NB4 (cell line): ENCODE data around the gene AASDHPPT.

ENCODE experiments used
- TF ChIP-seq, protein P1 (sequence below): IDR thresholded peaks from one replicate; pipeline ENCODE4 v1.5.1; 2012; ENCODE audit warnings: low read depth, low read length
- TF ChIP-seq, protein P2 (sequence below): IDR thresholded peaks from 2 replicates; pipeline ENCODE4 v1.6.1; 2011; ENCODE audit warnings: low read depth, low read length

DNA sequence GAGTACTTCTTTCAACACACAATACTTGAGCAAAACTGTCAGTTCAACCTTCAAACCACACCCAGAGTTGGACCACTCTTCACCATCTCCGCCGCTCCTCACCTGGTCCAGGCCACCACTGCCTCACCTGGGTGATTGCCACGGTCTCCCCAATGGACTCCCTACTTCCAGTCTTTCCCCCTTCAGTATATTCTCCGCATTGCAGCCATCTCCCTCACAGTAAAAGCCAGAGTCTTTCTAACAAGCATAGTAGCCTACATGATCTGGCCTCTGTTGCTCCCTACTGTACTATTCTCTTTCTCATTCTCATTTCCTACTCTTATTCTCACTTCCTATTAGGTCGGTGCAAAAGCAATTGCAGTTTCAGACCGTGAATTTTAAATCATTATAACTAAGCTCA lies 28.5 kb downstream of the AASDHPPT start:
- TF ChIP-seq, protein P1, sequence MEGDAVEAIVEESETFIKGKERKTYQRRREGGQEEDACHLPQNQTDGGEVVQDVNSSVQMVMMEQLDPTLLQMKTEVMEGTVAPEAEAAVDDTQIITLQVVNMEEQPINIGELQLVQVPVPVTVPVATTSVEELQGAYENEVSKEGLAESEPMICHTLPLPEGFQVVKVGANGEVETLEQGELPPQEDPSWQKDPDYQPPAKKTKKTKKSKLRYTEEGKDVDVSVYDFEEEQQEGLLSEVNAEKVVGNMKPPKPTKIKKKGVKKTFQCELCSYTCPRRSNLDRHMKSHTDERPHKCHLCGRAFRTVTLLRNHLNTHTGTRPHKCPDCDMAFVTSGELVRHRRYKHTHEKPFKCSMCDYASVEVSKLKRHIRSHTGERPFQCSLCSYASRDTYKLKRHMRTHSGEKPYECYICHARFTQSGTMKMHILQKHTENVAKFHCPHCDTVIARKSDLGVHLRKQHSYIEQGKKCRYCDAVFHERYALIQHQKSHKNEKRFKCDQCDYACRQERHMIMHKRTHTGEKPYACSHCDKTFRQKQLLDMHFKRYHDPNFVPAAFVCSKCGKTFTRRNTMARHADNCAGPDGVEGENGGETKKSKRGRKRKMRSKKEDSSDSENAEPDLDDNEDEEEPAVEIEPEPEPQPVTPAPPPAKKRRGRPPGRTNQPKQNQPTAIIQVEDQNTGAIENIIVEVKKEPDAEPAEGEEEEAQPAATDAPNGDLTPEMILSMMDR: no peak
- TF ChIP-seq, protein P2, sequence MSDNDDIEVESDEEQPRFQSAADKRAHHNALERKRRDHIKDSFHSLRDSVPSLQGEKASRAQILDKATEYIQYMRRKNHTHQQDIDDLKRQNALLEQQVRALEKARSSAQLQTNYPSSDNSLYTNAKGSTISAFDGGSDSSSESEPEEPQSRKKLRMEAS: no peak
